A549 treated with Hydrocortisone at 1 μM for 4 hours (cell line): ENCODE measurements around the gene TAPBP. TPM values are rescaled to one million over a fixed set of nuclear protein-coding genes. Genes with fewer than 3 reads are reported as not detected.

ENCODE experiments used
- total RNA-seq: library from RNA; stranded (reverse); fragments of 200-300 nt; extraction: Qiagen RNA extraction; gene quantifications from 5 replicates; pipeline ENCODE4 v1.2.3, GENCODE V29; 2022

TAPBP gene
- total RNA-seq = 35.1 to 42.4 TPM (median 36.9 TPM) in 5 replicates

GRCh38 chr6:33313709-33314514 is at the start of gene TAPBP:
Gene TAPBP (minus strand): TSS chr6:33314078. CDS start chr6:33314041, 37 bp downstream.

GRCh38 chr6:33317669-33318425 is 4.0 kb upstream of the TAPBP start, which contains the start of gene ZBTB22:
Gene ZBTB22 (minus strand): TSS chr6:33317744. CDS start chr6:33316916, 828 bp downstream.

GRCh38 chr6:33298773-33299236 is 15.1 kb downstream of the TAPBP start, which contains the start of gene RGL2:
Gene RGL2 (minus strand): TSS chr6:33298942. CDS start chr6:33298610, 332 bp downstream.

GRCh38 chr6:33288921-33289783 is 24.7 kb downstream of the TAPBP start, which contains the start of the genes PFDN6 and WDR46:
Gene PFDN6 (plus strand): TSS chr6:33289601. CDS start chr6:33289857, 256 bp downstream.
Gene WDR46 (minus strand): TSS chr6:33289239. CDS start chr6:33289170, 69 bp downstream.

DNA sequence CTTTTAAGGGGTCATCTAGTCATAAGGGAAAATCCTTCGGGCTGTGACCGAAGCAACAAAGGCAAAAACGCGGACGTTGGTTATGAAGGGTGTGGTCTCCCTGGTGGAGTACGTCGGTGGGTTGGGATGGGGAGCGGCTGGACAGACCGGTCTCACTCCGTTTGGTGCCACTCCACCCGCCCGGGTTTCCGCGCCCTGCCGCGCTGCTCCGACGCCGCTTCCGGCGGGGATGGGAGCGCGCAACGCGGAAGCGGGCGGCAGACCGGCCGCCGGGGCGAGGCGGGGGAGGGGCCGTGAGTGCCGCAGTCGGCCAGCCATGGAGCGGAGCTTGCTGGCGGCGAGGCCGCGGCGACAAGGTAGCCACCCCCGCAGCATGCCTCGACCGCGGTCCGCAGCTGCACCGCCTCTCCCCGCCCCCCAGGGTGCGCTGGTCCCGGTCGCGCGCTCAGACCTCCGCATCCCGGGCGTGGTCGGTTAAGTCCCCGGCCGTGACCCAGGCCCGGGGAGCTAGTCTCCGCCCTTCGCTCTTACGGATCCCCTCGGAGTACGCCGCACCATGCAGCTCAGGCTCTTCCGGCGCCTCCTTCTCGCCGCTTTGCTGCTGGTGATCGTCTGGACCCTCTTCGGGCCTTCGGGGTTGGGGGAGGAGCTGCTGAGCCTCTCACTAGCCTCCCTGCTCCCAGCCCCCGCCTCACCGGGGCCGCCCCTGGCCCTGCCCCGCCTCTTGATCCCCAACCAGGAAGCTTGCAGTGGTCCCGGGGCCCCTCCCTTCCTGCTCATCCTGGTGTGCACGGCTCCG is 36.8 kb downstream of the TAPBP start, which contains the start of gene B3GALT4:
TSS of gene B3GALT4 (plus strand) at position 260 of the 799 bp plus-strand sequence. CDS start at position 557, 297 bp downstream.

DNA sequence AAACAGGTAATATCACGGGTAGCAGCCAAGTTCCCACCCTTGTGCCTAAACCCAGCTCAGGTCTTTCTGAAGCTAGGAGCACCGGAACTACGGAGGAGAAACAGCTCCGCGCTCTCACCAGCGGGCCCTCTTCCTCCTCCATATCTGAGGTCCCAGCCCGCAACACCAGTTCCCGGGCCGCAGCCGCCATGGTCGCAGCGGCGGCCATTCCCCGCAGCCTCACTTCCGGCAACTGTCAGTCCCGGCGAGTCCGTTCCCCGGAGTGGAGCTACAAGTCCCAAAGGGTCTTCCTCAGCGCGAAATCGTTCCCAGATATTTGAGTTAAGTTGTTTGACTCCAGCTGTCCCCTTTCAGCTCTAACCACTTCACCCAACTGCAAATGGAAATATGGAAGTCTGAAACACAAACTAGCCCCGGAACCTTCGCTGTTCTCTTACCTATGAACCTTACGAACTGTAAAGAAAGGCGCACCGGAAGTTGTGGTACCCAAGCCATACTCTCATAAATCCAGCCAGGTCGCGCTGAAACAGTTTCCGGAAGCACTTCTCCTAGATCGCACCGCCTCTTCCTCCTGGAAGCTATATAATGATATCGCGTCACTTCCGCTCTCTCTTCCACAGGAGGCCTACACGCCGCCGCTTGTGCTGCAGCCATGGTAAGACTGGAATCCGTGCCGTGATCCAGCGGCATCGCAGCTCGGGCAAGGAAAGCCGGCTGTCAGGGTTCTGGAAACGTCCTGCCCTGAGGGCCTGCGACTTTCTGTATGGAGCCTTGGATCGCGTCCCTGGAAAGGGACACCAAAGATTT is 42.2 kb downstream of the TAPBP start, which contains the start of the genes RPS18 and VPS52:
TSS of gene RPS18 (plus strand) at position 608 of the 807 bp plus-strand sequence. CDS start at position 653, 45 bp downstream.
TSS of gene VPS52 (minus strand) at position 409 of the 807 bp plus-strand sequence. CDS start at position 208, 201 bp downstream.

Other genes with a start within 250 kb of the TAPBP start
- gene HLA-DPA1, start 240.4 kb downstream of the TAPBP start, total RNA-seq = 0.08 to 0.25 TPM in 2 of 5 replicates, not detected in the others
- gene HLA-DPB1, start 238.1 kb downstream of the TAPBP start, total RNA-seq = 0.05 TPM in 1 of 5 replicates, not detected in the others
- gene COL11A2, start 121.6 kb downstream of the TAPBP start, total RNA-seq = 0.52 to 0.93 TPM (median 0.73 TPM) in 5 replicates
- 18.4 to 21.6 TPM (median 20.6 TPM) in 5 replicates for gene RXRB, start 113.4 kb downstream of the TAPBP start, total RNA-seq
- gene SLC39A7, start 113.2 kb downstream of the TAPBP start, total RNA-seq = 98.2 to 128 TPM (median 107 TPM) in 5 replicates
- gene HSD17B8, start 109.4 kb downstream of the TAPBP start, total RNA-seq = 12.2 to 16.7 TPM (median 14.9 TPM) in 5 replicates
- 20.3 to 25.5 TPM (median 23.6 TPM) in 5 replicates for gene RING1, start 105.6 kb downstream of the TAPBP start, total RNA-seq
- gene VPS52, start 42.2 kb downstream of the TAPBP start, total RNA-seq = 16.0 to 19.1 TPM (median 17.0 TPM) in 5 replicates
- 2,510 to 2,725 TPM (median 2,552 TPM) in 5 replicates for gene RPS18, start 42.0 kb downstream of the TAPBP start, total RNA-seq
- 0.56 to 1.2 TPM (median 0.95 TPM) in 5 replicates for gene B3GALT4, start 37.0 kb downstream of the TAPBP start, total RNA-seq
- 48.8 to 53.2 TPM (median 50.6 TPM) in 5 replicates for gene WDR46, start 24.8 kb downstream of the TAPBP start, total RNA-seq
- gene PFDN6, start 24.5 kb downstream of the TAPBP start, total RNA-seq = 95.0 to 118 TPM (median 104 TPM) in 5 replicates
- gene RGL2, start 15.1 kb downstream of the TAPBP start, total RNA-seq = 11.7 to 14.0 TPM (median 13.1 TPM) in 5 replicates
- gene ZBTB22, start 3.7 kb upstream of the TAPBP start, total RNA-seq = 2.4 to 3.4 TPM (median 3.3 TPM) in 5 replicates
- 34.5 to 41.5 TPM (median 34.7 TPM) in 5 replicates for gene DAXX, start 8.9 kb upstream of the TAPBP start, total RNA-seq
- gene KIFC1, start 77.7 kb upstream of the TAPBP start, total RNA-seq = 42.3 to 45.8 TPM (median 44.0 TPM) in 5 replicates
- gene PHF1, start 96.9 kb upstream of the TAPBP start, total RNA-seq = 14.2 to 18.0 TPM (median 15.3 TPM) in 5 replicates
- 167 to 226 TPM (median 199 TPM) in 5 replicates for gene CUTA, start 104.0 kb upstream of the TAPBP start, total RNA-seq
- 3.1 to 4.8 TPM (median 4.4 TPM) in 5 replicates for gene SYNGAP1, start 106.0 kb upstream of the TAPBP start, total RNA-seq
- gene ZBTB9, start 140.5 kb upstream of the TAPBP start, total RNA-seq = 9.9 to 12.3 TPM (median 11.7 TPM) in 5 replicates